Coronary artery (tissue), 2 donors: Measurements from ENCODE around the gene PIAS1.

Experiments used
- DNase-seq: peaks from one replicate; pipeline ENCODE4 v3.0.0-alpha.2; 2017; ENCODE audit warnings: low spot score
- H3K27ac ChIP-seq, 2 donors: fragments of 200-600 bp; sonication (generic); one replicate each; pipeline ENCODE4 v1.5.1; 2016 to 2019
- H3K4me3 ChIP-seq: fragments of 200-600 bp; sonication (generic); 2 replicates; pipeline ENCODE4 v1.5.1; 2016; ENCODE audit warnings: mild to moderate bottlenecking, moderate library complexity
- CTCF ChIP-seq: fragments of 200-600 bp; sonication (generic); IDR thresholded peaks from one replicate; pipeline ENCODE4 v1.5.1; 2019; ENCODE audit warnings: antibody characterized with exemption

The PIAS1 gene

GRCh38 chr15:68062214-68062613 is 8.1 kb downstream of the PIAS1 start:
- TF ChIP-seq CTCF = no peak
- Histone ChIP-seq H3K4me3 (no peak overlapping the region), H3K27ac (no peak overlapping the region)
- DNase-seq = no peak

- Histone ChIP-seq H3K4me3 (no peak overlapping the region), H3K27ac (no peak overlapping the region)
- DNase-seq = no peak
- no peak for TF ChIP-seq CTCF
Observed at GRCh38 chr15:68062946-68063465, 8.9 kb downstream of the PIAS1 start.

DNA sequence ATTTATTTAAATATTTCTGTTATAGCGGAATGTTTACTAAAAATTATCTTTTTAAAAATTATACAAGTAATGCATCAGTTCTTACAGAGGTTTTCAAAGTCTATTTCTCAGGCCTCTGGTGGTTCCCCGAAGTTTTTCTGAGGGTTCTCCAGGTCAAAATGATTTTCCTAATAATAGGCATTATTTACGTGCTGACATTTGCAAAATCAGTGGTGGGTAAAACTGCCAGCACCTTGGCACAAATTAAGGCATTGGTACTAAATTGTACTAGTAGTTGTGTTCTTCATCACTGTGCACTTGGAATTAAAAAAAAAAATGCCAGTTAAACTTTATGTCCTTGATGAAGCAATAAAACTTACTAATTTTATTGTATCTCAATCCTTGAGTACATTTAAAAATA is 9.5 kb downstream of the PIAS1 start:
- no peak for TF ChIP-seq CTCF
- no peak overlapping the region for H3K27ac ChIP-seq
- no peak overlapping the region for H3K4me3 ChIP-seq
- no peak for DNase-seq

GRCh38 chr15:68073576-68074288 is 19.6 kb downstream of the PIAS1 start:
- Histone ChIP-seq H3K27ac (no peak overlapping the region), H3K4me3 (no peak overlapping the region)
- no peak for DNase-seq
- TF ChIP-seq CTCF = no peak

- TF ChIP-seq CTCF = no peak
- Histone ChIP-seq H3K4me3 (no peak overlapping the region), H3K27ac (no peak overlapping the region)
- no peak for DNase-seq
Observed at GRCh38 chr15:68075764-68076385, 21.8 kb downstream of the PIAS1 start.

DNA sequence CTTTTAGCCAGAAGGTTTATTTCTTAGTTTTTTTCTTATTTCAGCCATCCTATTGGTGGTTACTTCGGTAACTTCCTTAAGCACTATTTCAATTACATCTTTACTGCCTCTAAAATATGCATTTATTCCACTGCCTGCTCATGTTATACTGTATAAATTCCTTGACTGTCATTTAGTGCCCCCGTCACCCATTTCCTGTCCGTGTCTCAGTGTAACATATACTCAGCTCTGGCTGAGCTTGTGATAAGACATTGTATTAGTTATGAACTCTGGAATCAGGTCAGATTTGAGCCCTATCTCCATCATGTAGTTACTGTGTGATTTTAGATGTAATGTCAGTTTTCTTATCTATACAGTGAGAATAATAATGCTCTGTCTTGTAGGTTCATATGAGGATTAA is 24.2 kb downstream of the PIAS1 start:
- Histone ChIP-seq H3K27ac (no peak overlapping the region), H3K4me3 (no peak overlapping the region)
- DNase-seq = no peak
- no peak for TF ChIP-seq CTCF

DNA sequence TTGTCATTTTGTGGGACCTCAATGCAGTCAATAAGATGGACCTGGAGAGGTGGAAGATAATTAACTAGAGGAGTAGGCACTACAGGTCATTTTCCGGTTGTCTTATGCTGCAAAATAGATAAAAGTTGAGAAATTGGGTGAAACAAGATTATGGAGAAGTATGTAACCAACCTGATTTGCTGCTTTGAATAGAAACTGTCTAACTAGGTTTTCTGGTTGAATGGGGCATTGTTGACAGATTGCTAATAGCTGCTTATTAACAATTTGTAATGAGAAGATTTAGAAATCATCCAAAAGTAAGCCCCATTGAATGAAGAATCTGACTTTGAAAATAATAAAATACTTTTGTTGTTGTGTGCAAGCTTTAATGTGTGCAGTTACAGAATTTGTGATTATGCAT is 26.2 kb downstream of the PIAS1 start:
- no peak overlapping the region for H3K4me3 ChIP-seq
- no peak overlapping the region for H3K27ac ChIP-seq
- no peak for DNase-seq
- TF ChIP-seq CTCF = no peak
